Gastrocnemius medialis (tissue), 4 donors: ENCODE measurements around the gene PCCA.

ENCODE experiments used
- CTCF ChIP-seq, 5 experiments: fragments of 450-650 bp in 3 of 5; fragments of 200-600 bp in 2 of 5; sonication (generic) in 2 of 5; IDR thresholded peaks in 4 of 5; conservative IDR thresholded peaks in 1 of 5; 1 replicate in 4 of 5; 2 replicates in 1 of 5; pipeline ENCODE4 v1.5.1; 2016 to 2019; ENCODE audit warnings: antibody characterized with exemption in 5 of 5, mild to moderate bottlenecking in 3 of 5, moderate library complexity in 3 of 5
- POLR2A ChIP-seq, 2 donors: fragments of 450-650 bp; IDR thresholded peaks; one replicate each; pipeline ENCODE4 v1.6.1; 2017; ENCODE audit warnings: antibody characterized with exemption in 2 of 2, mild to moderate bottlenecking in 2 of 2, moderate library complexity in 2 of 2

DNA sequence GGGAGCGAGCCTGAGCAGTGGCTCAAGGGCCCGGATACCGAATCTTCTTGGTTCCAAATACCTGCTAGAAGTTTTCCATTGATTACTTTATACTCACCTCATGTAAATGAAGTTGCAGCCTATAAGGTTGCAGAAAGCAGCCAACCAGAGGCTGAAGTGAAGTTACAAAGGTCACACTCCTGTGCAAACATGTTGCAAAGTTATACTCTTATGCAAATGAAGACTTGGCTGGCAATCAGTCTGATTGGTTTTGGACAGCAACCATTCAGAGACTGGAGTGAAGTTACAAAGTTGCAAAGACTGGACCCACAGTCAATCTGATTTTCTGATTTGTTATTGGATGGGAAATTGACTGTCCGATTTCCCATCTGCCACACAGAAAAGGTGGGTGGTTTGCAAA lies 347.2 kb downstream of the PCCA start:
- TF ChIP-seq CTCF (IDR thresholded peaks at IDR 0.05 in 4 of 5, conservative IDR thresholded peaks at IDR 0.05 in 1 of 5) (no peak), POLR2A (IDR thresholded peaks at IDR 0.05) (no peak)
